Right forelimb (tissue), 1 donor: ENCODE data around the gene NTRK2.

ENCODE experiments used
- DNase-seq: peaks from one replicate; pipeline ENCODE4 v3.0.0-alpha.2; 2018

Gene NTRK2

GRCh38 chr9:84669288-84670137 lies at the start of gene NTRK2:
Gene NTRK2 (plus strand): TSS chr9:84669729. CDS start chr9:84670749, 1,020 bp downstream.
- DNase-seq, result peak; percentile 75

DNA sequence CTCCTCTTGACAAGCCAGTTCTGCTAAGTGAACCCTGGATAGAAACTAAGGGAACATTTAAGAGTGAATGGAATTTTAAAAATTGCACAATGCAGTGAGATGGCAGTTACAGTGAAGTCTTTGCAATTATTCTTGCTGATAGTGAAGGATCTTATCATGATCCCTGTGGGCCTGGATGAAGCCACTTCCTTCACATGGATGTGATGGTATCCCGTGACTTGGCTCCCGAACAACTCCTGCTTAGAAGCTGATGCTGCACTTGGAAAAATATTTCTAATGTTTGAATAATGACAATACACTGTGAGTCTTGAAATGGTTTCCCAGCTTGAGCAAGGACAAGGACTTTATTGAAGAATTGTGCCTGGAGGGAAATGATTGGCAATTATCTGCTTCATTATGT lies 49.2 kb upstream of the NTRK2 start:
- DNase-seq, result no peak

DNA sequence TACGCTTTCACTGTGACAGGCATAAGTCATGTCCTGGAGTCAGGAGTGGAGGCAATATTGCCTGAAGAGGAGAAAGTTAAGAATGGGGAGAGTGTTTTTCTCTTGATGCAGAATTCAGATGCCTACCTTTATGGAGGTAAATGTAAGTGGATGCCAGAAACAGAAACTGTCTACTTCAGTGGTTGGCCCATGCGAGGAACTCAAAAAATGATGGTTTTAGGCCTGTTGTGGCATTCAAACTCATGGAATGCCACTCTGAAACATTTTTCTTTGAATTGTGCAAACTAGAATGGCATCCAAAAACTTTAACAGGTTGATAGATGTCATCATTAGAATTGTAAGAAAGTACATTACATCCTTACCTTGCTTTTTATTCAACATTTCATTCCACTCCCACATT lies 47.7 kb upstream of the NTRK2 start:
- DNase-seq, result no peak

- DNase-seq, result no peak
Measured at GRCh38 chr9:84622981-84623380, 46.5 kb upstream of the NTRK2 start.

GRCh38 chr9:84636436-84636835 lies 33.1 kb upstream of the NTRK2 start:
- DNase-seq, result no peak

GRCh38 chr9:84642553-84643141 lies 26.9 kb upstream of the NTRK2 start:
- no peak for DNase-seq

DNA sequence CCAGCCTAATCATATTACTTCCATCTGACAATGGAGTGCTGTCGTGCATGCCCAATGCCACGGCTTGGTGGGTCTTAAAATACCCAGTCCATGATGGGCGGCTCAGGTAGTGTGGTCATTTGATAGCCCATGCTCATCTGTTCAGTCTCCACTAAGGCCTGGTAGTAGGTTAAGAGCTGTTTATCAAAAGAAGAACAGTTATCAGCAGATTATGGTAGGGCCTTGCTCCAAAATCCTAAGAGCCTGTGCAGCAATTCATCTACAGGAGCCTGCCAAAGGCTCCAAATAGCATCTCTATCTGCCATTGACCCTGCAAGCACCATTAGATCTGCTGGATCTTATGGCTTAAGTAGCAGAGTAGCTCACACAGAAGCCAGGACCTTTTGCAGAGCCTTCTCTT lies 21.8 kb upstream of the NTRK2 start:
- DNase-seq, result no peak

DNA sequence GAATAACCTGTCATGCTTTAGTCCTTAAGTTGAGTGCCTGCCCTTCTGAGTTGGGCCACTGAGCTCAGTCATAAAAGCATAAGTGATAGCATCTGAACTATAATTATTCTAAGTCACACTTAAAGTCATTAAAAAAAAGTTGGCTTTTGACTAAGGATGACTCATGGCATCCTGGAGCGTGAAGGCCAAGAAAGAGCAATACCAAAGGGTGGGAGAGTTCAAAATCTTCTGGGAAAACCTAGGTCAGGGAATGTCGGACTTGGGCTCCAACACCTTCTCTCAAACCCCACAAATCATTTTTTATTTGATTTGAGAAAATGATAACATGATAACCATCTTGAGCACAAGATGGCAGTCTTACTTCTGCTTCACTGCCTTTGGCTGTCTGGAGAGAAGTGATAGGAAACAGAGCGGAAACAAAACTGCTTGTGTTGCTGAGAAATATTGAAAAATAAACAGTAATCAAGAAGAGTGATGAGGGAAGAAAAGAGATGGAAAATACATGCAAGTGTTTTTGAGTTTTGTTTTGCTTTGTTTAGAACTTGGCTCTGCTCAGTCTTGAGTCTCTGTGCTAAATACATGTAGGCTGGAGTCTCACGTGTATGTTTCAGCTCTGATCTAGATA lies 16.9 kb upstream of the NTRK2 start:
- no peak for DNase-seq

- no peak for DNase-seq
Measured at GRCh38 chr9:84655447-84655846, 14.1 kb upstream of the NTRK2 start.

- no peak for DNase-seq
Measured at GRCh38 chr9:84659313-84659712, 10.2 kb upstream of the NTRK2 start.

DNA sequence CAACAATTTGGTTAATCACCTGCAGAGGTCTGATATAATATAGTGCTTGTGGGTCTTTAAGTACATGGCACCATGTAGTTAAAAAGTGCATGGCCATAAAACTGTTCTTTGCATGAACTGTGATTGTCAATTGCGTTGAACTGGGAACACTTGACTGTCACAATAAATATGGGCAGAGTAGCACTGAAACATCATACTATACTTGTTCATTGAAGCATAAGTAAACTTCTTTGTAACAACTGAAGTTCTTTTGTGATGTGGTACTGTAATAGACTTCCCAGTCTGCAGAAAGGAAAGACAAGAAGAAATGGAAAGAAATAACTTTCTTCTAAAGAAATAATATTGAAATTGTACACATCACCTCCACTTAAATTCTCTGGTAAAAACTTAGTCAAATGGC lies 9.8 kb upstream of the NTRK2 start:
- DNase-seq, result no peak

DNA sequence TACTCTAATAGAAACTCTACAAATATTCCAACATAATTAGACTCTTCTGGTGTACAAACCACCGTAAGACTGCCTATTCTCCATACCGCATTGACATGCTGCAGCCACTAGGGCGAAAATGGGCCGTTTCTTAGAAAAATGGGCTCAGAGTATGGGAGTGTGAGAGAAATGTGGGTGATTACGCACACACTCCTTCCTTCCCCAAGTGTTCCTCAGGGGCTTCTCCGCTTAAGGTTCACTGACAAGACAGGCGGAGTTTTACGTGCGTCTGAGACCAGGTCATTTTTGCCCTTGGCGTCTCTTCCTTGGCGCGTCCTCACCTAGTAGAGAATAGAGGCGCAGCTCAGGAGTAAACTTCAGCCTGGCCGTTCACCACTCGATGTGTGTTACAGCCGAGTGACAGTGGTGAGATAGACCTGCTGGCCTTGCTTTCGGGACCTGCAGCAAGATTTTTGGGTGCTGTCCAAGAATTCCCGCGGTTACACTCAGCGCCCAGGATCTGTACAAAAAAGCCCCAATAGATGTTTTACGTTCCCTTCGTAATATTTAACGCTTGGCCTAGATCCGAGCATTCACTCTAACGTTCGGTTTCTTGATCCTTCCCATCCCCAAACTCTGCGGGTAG lies 1.8 kb upstream of the NTRK2 start:
- peak; percentile 59 for DNase-seq

DNA sequence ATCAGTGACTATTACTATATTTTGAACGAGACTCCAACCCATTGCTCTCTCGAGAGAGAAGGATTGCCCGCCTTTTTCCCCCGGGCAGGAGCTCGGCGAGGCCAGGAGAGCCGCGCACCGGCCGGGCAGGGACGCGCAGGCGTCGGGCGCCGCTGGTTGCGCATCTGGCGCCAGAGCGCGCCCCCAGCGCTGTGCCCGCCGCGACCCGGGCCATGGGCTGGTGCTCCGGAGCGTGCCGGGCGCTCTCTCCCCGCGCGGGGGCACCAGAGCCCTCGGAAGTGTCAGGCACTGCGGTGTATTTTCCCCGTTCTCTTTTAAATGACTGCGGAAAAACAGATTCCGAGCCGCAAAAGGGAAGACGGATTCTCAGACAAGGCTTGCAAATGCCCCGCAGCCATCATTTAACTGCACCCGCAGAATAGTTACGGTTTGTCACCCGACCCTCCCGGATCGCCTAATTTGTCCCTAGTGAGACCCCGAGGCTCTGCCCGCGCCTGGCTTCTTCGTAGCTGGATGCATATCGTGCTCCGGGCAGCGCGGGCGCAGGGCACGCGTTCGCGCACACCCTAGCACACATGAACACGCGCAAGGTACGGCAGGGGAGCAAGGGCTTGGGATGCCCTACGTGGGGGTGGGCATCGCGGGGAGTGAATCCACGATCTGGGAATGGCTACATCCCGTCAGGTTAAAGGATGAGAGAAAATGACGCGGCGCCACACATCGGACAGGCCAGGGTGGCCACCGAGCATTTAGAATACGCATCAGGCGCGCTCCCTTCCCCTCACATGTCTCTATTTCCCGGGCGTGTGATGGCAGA lies 1.1 kb upstream of the NTRK2 start:
- DNase-seq, result peak; percentile 91

GRCh38 chr9:84669013-84669287 lies 579 bp upstream of the NTRK2 start:
- no peak for DNase-seq

DNA sequence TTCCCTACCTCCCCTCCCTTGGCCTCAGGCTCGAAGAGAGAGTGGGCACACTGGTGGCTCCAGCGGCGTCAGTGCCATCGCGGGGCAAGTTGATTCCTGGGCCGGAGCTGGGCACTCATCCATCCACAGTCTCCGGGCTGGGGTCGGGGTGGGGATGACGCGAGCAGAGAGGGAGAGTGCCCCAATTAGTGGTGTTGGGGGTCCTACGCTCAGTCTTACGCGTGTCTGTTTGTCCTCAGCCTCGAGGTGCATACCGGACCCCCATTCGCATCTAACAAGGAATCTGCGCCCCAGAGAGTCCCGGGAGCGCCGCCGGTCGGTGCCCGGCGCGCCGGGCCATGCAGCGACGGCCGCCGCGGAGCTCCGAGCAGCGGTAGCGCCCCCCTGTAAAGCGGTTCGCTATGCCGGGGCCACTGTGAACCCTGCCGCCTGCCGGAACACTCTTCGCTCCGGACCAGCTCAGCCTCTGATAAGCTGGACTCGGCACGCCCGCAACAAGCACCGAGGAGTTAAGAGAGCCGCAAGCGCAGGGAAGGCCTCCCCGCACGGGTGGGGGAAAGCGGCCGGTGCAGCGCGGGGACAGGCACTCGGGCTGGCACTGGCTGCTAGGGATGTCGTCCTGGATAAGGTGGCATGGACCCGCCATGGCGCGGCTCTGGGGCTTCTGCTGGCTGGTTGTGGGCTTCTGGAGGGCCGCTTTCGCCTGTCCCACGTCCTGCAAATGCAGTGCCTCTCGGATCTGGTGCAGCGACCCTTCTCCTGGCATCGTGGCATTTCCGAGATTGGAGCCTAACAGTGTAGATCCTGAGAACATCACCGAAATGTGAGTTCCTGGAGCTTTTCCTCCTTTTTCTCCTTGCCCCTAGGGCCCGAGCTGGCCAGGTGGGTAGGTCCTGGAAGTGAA lies 861 bp downstream of the NTRK2 start:
- peak; percentile 60 for DNase-seq

DNA sequence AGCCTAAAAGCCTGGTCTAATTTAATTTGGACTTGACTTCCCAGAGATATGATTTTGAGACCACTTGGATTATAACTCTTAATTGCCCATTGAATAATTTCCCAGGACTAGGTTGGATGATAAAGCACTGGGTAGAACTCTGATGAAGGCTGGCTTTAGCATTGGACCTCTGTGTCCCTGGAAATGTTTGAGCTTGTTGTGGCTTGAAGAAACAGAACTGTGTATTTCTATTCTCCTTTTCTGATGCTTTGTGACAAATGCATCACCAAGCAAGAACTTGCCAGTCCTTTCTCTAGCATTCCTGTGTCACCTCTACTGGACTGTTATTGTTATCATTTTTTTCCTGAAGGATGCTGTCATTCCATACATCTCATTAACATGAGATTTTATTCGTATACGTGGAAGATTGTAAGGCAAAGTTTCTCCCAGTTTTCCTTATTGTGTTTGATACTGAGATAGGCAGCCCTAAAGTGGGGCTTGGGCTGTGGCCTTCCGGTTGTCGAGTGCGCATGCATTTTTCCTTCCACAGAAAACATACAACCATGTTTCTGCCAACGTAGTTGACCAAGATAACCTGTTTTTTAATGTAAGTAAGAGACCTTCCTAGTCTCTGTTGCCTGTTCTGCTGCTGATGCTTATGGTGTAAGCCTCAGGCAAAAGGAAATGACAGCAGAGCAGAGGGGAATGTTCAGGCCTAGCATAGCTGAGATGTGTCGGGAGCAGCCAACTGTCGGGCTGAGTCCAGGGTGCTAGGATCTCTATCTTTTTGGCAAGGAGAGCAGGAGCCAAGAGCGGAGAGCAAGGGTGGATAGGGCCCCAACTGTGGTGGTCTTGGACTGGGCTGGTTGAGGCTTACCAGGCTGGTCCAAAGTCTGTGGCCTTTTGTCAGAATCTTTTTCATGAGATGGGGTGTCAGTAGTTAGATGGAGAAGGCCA lies 2.3 kb downstream of the NTRK2 start:
- DNase-seq, result no peak

GRCh38 chr9:84673806-84674205 lies 4.3 kb downstream of the NTRK2 start:
- DNase-seq, result no peak

DNA sequence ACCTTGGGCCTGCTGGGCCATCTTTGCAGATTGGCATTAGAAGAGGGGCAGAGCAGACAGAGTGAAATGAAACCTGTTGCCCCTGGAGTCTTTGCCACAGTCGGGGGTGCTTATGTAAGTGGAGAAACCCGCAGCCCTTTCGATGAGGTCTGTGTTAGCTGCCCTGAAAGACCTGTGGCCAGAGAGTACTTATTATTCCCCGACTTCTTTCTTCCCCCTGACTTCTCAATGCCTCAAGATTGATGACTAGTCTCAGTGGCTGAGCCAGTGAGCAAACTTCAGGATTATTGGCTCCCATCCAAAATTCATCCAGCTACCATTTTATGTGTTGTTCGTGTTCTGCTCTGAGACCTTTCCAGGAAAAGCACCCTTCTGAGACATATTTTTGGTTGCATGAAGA lies 7.6 kb downstream of the NTRK2 start:
- DNase-seq, result no peak

- no peak for DNase-seq
Measured at GRCh38 chr9:84679571-84679970, 10.0 kb downstream of the NTRK2 start.

DNA sequence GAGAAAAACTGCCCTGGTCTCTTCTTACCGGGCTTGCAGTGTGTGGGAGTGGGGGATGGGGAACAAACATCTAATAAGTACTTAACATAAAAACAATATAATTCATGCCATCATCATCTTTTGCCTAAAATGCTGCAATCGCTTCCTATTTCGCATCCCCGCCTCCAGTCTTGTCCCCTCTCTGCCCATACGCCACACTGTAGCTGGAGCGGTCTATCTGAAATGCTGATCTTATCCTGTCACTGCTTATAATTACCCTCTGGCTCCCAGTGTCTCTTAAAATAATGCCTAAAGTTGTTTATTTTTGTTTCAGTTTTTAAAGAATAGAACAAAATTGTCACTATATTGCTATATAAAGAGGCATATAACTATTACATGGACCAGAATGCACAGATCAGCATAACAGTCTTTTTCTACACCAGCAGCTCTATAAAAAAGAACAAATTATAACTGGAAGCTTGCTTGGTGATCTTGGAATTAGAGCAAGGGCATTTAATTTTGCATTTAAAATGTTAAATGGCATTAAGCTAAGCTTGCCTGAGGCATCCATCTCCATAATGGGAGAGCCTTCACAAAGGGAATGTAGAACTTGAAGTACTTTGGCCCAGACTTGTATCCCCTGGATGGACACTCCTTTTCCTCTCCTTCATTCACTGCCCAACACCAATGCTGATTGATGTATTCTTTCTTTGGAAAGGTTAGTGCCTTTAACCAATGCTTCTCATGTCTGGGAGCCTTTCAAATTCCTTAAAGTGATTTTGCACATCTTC lies 12.2 kb downstream of the NTRK2 start:
- no peak for DNase-seq
